Naive B cell (primary cell): ENCODE measurements around the gene STMN3. TPM values are rescaled to one million over a fixed set of nuclear protein-coding genes. Genes with fewer than 3 reads are reported as not detected.
"Not testable (repeated sequence)": the region's sequence is repeated elsewhere in the genome, so short reads cannot be mapped to it uniquely, and the experiment has no call there.

ENCODE experiments used
- ATAC-seq, 2 donors: fragments of 150-1000 bp; cut with Tn5 transposase; 2 replicates each; pipeline ENCODE4 v1.10.0; 2021; ENCODE audit warnings: low read depth in 2 of 2, mild to moderate bottlenecking in 2 of 2, moderate library complexity in 2 of 2
- DNase-seq: peaks from one replicate; pipeline ENCODE4 v3.0.0; 2022
- H3K27ac Mint-ChIP-seq, 6 donors: one replicate each; pipeline ENCODE4 v1.8.0; 2020 to 2022; ENCODE audit warnings: mild to moderate bottlenecking in 6 of 6, mixed read lengths in 6 of 6, moderate library complexity in 5 of 6, inconsistent platforms in 2 of 6
- H3K27me3 Mint-ChIP-seq, 3 donors: one replicate each; pipeline ENCODE4 v1.8.0; 2021 to 2022; ENCODE audit warnings: mixed read lengths in 3 of 3, mild to moderate bottlenecking in 1 of 3
- H3K36me3 Mint-ChIP-seq, 2 donors: one replicate each; pipeline ENCODE4 v1.8.0; 2020 to 2022; ENCODE audit warnings: mixed read lengths in 2 of 2, inconsistent platforms in 1 of 2, mild to moderate bottlenecking in 1 of 2
- H3K4me1 Mint-ChIP-seq, 3 donors: one replicate each; pipeline ENCODE4 v1.8.0; 2020 to 2022; ENCODE audit warnings: mixed read lengths in 3 of 3, inconsistent platforms in 1 of 3, mild to moderate bottlenecking in 1 of 3, moderate library complexity in 1 of 3
- H3K4me3 Mint-ChIP-seq, 8 donors: one replicate each; pipeline ENCODE4 v1.8.0; 2020 to 2022; ENCODE audit warnings: mild to moderate bottlenecking in 8 of 8, mixed read lengths in 8 of 8, moderate library complexity in 8 of 8, inconsistent platforms in 2 of 8
- H3K9me3 Mint-ChIP-seq, 7 donors: one replicate each; pipeline ENCODE4 v1.8.0; 2020 to 2022; ENCODE audit warnings: mixed read lengths in 7 of 7, mild to moderate bottlenecking in 5 of 7, inconsistent platforms in 2 of 7, moderate library complexity in 1 of 7
- polyA plus RNA-seq, 6 donors: library from polyadenylated mRNA; unstranded; fragments of 300-500 nt; fragmentation: Illumina TruSeq; gene quantifications; one replicate each; pipeline ENCODE4 v1.2.3, GENCODE V29; 2021; ENCODE audit warnings: low read depth in 6 of 6

The STMN3 gene
- polyA plus RNA-seq, 6 donors from 2014 or later, result 1.2 to 4.2 (median 2.5) TPM

DNA sequence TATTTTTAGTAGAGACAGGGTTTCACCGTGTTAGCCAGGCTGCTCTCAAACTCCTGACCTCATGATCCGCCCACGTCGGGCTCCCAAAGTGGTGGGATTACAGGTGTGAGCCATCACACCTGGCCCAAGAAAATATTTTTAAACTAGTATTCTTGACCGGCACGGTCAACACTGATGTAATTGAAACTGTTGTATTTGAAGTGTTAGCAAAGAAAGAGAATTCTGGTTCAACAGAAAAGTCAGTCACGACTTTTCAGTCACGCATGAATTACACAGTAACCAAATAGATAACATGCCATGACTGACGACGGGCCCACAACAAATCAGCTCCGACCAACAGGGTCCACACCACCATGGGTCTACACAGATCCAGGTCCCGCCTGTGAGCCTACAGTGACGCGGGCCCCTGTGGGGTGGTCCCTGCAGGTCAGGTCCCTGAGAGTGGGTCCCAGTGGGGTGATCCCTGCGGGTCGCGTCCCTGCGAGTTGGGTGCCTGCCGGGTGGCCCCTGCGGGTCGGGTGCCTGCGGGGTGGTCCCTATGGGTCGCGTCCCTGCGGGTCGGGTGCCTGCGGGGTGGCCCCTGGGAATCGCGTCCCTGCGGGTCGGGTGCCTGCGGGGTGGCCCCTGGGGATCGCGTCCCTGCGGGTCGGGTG lies 27.3 kb downstream of the STMN3 start:
- H3K4me3 Mint-ChIP-seq, result peak overlapping the region; percentile 77 to 93 (median 82)
- peak overlapping the region; percentile 92 to 98 (median 96) for H3K27ac Mint-ChIP-seq
- no peaks in the 10 kb centered on the region for H3K36me3 Mint-ChIP-seq
- no peaks in the 10 kb centered on the region for H3K27me3 Mint-ChIP-seq
- ATAC-seq (peak; percentile 11 to 22), DNase-seq (peak; percentile 37)
- H3K4me1 Mint-ChIP-seq, result peaks cover 23 to 53% (median 41%) of the 10 kb centered on the region in 3 donors
- H3K9me3 Mint-ChIP-seq, result no peaks in the 10 kb centered on the region

DNA sequence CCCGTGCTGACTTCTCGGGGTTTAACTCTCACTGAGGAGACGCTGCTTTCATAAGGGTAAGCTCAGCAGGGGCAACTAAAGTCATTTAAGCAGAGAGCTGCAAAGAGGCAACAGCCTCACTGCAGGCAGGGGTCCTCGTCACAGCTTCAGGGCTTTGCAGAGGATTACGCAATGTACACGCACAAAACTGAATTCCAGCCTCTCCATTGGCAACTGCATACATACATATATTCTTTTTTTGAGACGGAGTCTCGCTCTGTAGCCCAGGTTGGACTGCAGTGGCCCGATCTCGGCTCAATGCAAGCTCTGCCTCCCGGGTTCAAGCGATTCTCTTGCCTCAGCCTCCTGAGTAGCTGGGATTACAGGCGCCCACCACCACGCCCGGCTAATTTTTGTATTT lies 28.7 kb downstream of the STMN3 start:
- no peaks in the 10 kb centered on the region for H3K36me3 Mint-ChIP-seq
- H3K27ac Mint-ChIP-seq, result peak overlapping the region in 2 of 6 donors; percentile 76 to 92
- ATAC-seq (no peak), DNase-seq (no peak)
- H3K4me3 Mint-ChIP-seq, result peak overlapping the region in 5 of 8 donors; percentile 47 to 90 (median 64)
- H3K4me1 Mint-ChIP-seq, result peaks cover 23 to 48% (median 36%) of the 10 kb centered on the region in 3 donors
- H3K9me3 Mint-ChIP-seq, result no peaks in the 10 kb centered on the region
- H3K27me3 Mint-ChIP-seq, result no peaks in the 10 kb centered on the region

- DNase-seq (no peak), ATAC-seq (no peak)
- Mint-ChIP-seq H3K36me3 (no peaks in the 10 kb centered on the region), H3K4me1 (peaks cover 13 to 34% (median 30%) of the 10 kb centered on the region in 3 donors), H3K27ac (peak overlapping the region in 5 of 6 donors; percentile 71 to 91 (median 86)), H3K27me3 (no peaks in the 10 kb centered on the region), H3K9me3 (no peaks in the 10 kb centered on the region), H3K4me3 (peak overlapping the region in 1 of 8 donors; percentile 75)
Observed at GRCh38 chr20:63622732-63623131, 30.5 kb downstream of the STMN3 start.

- Mint-ChIP-seq H3K36me3 (no peaks in the 10 kb centered on the region), H3K27ac (peak overlapping the region in 4 of 6 donors; percentile 5 to 71 (median 46)), H3K27me3 (no peaks in the 10 kb centered on the region), H3K9me3 (no peaks in the 10 kb centered on the region), H3K4me3 (peak overlapping the region in 1 of 8 donors; percentile 75), H3K4me1 (peaks cover 13 to 36% (median 32%) of the 10 kb centered on the region in 3 donors)
- ATAC-seq (no peak), DNase-seq (no peak)
Observed at GRCh38 chr20:63622096-63622495, 31.1 kb downstream of the STMN3 start.

DNA sequence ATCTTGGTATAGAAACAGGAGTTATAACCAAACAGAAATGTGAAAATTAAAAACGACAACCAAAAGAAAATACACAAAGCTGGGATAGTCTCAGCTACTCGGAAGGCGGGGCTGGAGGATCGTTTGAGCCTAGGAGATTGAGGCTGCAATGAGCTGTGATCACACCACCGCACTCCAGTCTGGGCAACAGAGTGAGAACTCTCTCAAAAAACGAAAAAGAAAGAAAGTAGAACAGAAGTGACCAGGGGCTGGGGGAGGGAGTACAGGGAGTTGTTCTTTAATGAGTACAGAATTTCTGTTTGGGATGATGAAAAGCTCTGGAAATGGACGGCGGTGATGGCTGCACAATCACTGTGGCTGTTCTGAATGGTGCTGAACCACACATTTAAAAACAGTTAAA lies 32.2 kb downstream of the STMN3 start:
- Mint-ChIP-seq H3K36me3 (no peaks in the 10 kb centered on the region), H3K9me3 (no peaks in the 10 kb centered on the region), H3K27ac (peak overlapping the region in 1 of 6 donors; percentile 63), H3K4me3 (peak overlapping the region in 1 of 8 donors; percentile 30), H3K27me3 (no peaks in the 10 kb centered on the region), H3K4me1 (peaks cover 18 to 39% (median 35%) of the 10 kb centered on the region in 3 donors)
- DNase-seq (no peak), ATAC-seq (no peak)

- peaks cover 6% of the 10 kb centered on the region in 2 donors for H3K36me3 Mint-ChIP-seq
- H3K4me1 Mint-ChIP-seq, result peaks cover 23 to 27% (median 25%) of the 10 kb centered on the region in 3 donors
- no peak overlapping the region for H3K27ac Mint-ChIP-seq
- H3K4me3 Mint-ChIP-seq, result peak overlapping the region in 1 of 8 donors; percentile 41
- DNase-seq (no peak), ATAC-seq (no peak)
- no peaks in the 10 kb centered on the region for H3K27me3 Mint-ChIP-seq
- peaks cover 0 to 2% (median 0%) of the 10 kb centered on the region in 7 donors for H3K9me3 Mint-ChIP-seq
Observed at GRCh38 chr20:63619505-63619904, 33.7 kb downstream of the STMN3 start.

DNA sequence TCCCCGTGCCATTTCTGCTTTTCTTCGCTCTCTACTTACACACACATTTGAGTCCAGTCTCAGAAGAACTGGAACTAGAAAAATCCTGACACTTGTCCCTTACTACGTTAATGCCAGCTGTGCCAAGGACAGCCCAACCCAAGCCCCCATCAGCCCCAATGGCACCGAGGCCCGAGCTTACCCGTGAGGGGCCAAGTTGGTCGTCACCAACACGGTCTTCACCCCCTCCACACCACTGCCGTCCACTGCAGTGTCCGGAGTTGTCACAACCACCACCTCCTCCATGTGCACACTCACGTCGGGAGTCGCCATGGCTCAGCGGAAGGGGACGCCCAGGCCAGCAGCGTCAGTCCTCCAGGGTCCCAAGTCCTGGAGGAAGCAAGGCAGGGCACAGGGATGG lies 34.1 kb downstream of the STMN3 start:
- peaks cover 0 to 2% (median 0%) of the 10 kb centered on the region in 7 donors for H3K9me3 Mint-ChIP-seq
- H3K27ac Mint-ChIP-seq, result peak overlapping the region in 1 of 6 donors; percentile 44
- ATAC-seq (no peak), DNase-seq (no peak)
- peaks cover 6 to 7% of the 10 kb centered on the region in 2 donors for H3K36me3 Mint-ChIP-seq
- H3K27me3 Mint-ChIP-seq, result no peaks in the 10 kb centered on the region
- H3K4me3 Mint-ChIP-seq, result peak overlapping the region in 1 of 8 donors; percentile 41
- H3K4me1 Mint-ChIP-seq, result peaks cover 23 to 29% (median 23%) of the 10 kb centered on the region in 3 donors

DNA sequence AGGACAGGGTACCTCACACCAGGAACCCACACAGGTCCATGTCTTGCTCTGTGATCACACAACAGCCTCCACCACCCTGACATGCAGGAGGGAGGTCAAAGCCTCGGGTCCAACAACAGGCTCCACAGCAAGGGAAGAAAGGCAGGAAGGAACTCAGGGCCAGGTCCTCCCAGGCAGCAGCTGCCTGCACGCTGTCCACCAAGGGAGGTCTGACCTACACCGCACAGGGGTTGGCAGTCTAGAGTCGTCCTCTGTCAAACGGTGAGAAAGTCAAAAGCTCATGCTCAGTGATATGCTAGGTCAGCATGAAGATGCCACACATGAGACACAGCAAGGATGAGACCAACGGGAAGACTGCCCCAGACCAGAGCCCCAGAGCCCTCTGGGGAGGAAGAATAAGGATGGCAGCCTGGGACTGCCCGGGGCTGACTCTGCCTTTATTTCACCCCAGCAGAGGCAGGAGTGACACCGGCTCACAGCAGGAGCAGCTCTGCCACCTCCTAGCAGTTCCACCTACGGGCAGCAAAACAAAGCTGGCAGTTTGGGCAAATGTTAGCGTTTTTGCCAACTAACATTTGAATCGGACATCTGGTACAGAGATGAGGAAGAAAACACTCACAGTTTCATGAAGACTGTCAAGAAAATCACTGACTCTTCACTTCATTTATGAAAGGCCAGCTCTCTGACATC lies 34.8 kb downstream of the STMN3 start:
- no peak overlapping the region for H3K4me3 Mint-ChIP-seq
- DNase-seq (no peak), ATAC-seq (no peak)
- H3K27me3 Mint-ChIP-seq, result no peaks in the 10 kb centered on the region
- peaks cover 0 to 2% (median 0%) of the 10 kb centered on the region in 7 donors for H3K9me3 Mint-ChIP-seq
- no peak overlapping the region for H3K27ac Mint-ChIP-seq
- H3K4me1 Mint-ChIP-seq, result peaks cover 27 to 35% (median 27%) of the 10 kb centered on the region in 3 donors
- peaks cover 6 to 7% of the 10 kb centered on the region in 2 donors for H3K36me3 Mint-ChIP-seq

GRCh38 chr20:63617876-63618265 lies 35.4 kb downstream of the STMN3 start:
- ATAC-seq (no peak), DNase-seq (no peak)
- H3K9me3 Mint-ChIP-seq, result peaks cover 0 to 2% (median 0%) of the 10 kb centered on the region in 7 donors
- H3K4me3 Mint-ChIP-seq, result no peak overlapping the region
- peaks cover 6 to 7% of the 10 kb centered on the region in 2 donors for H3K36me3 Mint-ChIP-seq
- no peak overlapping the region for H3K27ac Mint-ChIP-seq
- H3K27me3 Mint-ChIP-seq, result no peaks in the 10 kb centered on the region
- H3K4me1 Mint-ChIP-seq, result peaks cover 27 to 34% (median 30%) of the 10 kb centered on the region in 3 donors

DNA sequence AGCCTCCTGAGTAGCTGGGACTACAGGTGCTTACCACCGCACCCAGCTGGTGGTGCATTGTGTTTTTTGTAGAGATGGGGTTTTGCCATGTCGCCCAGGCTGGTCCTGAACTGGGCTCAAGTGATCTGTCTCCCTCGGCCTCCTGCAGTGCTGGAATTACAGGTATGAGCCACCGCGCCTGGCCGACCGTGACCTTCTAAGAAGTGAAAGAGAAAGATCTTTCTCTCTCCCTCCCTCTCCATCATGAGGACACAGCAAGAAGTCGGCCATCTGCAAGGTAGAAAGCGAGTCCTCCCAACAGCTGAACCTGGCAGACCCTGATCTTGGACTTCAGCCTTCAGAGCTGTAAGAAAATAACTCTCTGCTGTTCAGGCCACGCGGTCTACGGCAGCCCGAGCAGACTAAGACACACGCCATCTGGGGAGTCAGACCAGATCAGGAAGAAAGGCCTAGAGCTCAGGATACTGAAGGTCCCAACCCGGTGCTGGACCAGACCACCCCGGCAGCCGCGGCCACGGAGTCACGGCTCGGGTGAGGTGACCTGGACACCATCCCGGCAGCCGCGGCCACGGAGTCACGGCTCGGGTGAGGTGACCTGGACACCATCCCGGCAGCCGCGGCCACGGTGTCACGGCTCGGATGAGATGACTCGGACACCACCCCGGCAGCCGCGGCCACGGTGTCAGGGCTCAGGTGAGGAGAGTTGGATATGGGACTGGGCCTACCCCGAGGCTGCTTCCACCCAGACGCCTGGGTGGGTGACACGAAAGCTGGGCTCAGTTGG lies 35.9 kb downstream of the STMN3 start:
- H3K36me3 Mint-ChIP-seq, result peaks cover 6 to 7% of the 10 kb centered on the region in 2 donors
- peak in 1 of 2 donors; percentile 23 for ATAC-seq
- H3K9me3 Mint-ChIP-seq, result peaks cover 0 to 2% (median 0%) of the 10 kb centered on the region in 7 donors
- H3K27me3 Mint-ChIP-seq, result no peaks in the 10 kb centered on the region
- peak overlapping the region in 2 of 6 donors; percentile 45 to 62 for H3K27ac Mint-ChIP-seq
- no peak overlapping the region for H3K4me3 Mint-ChIP-seq
- H3K4me1 Mint-ChIP-seq, result peaks cover 21 to 29% (median 24%) of the 10 kb centered on the region in 3 donors
- no peak for DNase-seq

DNA sequence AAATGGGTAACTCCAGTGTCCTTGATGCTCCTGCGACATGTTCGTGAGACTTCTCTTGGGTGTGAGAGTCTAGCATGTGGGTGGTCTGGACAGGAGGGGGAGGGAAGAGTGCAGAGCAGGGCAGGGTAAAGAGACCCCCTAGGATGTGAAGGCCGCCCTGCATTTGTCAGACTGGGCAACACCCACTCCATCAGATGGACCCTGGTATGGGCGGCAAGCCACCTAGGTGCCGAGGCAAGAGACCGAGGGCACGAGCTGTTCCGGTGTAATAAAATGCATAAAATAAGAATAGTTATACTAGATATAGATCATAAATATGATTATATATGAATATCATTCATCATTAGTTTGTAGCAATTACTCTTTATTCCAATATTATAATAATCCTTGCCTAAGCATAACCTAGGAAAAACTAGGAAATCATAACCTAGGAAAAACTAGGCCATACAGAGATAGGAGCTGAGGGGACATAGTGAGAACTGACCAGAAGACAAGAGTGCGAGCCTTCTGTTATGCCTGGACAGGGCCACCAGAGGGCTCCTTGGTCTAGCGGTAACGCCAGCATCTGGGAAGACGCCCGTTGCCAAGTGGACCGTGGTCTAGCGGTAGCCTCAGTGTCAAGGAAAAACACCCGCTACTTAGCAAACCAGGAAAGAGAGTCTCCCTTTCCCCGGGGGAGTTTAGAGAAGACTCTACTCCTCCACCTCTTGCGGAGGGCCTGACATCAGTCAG lies 39.2 kb downstream of the STMN3 start:
- not testable (repeated sequence) for DNase-seq, H3K4me3 Mint-ChIP-seq, H3K9me3 Mint-ChIP-seq, ATAC-seq, H3K36me3 Mint-ChIP-seq, H3K27me3 Mint-ChIP-seq
- peaks cover 14 to 20% (median 15%) of the 10 kb centered on the region in 3 donors for H3K4me1 Mint-ChIP-seq
- peak overlapping the region in 3 of 6 donors; percentile 51 to 75 (median 63) for H3K27ac Mint-ChIP-seq

DNA sequence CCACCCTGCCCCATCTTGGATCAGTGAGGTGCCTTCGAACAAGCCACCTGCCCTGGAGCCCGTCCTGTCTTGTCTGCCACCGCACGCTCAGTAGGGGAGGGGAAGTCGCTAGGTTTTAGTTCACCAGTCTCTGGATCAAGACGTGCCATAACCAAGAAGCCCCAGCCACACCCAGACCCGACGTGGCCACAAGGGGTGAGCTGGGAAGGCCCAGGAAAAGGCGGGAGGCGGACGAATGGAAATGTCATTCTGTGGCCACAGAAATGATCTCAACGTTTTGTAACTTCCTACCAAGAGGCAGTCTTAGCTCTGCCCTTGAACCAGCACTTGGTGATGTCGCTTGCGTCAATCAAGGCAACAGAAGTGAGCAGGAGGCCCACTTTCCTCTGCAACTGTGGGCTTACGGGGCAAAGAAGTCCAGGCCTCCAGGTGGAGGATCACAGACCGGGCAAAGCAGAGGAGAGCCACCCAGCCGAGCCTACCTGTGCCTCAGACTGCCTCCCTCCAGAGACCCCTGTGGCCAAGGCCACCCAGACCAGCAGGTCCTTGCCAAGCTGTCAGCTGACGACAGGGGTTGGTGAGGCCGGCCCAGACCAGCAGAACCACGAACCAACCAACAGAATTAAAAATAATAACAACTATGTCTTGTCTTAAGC lies 40.8 kb downstream of the STMN3 start:
- Mint-ChIP-seq H3K4me3 (no peak overlapping the region), H3K9me3 (peaks cover 0 to 2% (median 0%) of the 10 kb centered on the region in 7 donors), H3K27me3 (no peaks in the 10 kb centered on the region), H3K36me3 (peaks cover 6 to 7% of the 10 kb centered on the region in 2 donors), H3K4me1 (peaks cover 14 to 19% (median 15%) of the 10 kb centered on the region in 3 donors), H3K27ac (peak overlapping the region in 3 of 6 donors; percentile 36 to 70 (median 58))
- DNase-seq, result no peak
- no peak for ATAC-seq
